GM23338 (cell line): ENCODE measurements around the gene FYN. TPM values are rescaled to one million over a fixed set of nuclear protein-coding genes. Genes with fewer than 3 reads are reported as not detected.
A peak's percentile ranks its signal among the peaks of the same experiment; 100 is the strongest.

Experiments used
- ATAC-seq: fragments of 200-7000 bp; cut with Tn5 transposase; 3 replicates; pipeline ENCODE4 v1.9.1; 2020
- DNase-seq: peaks from one replicate; pipeline ENCODE4 v3.0.0-alpha.2; 2015; ENCODE audit warnings: low spot score
- H2AFZ ChIP-seq: fragments of 200-600 bp; sonication (generic); 2 replicates; pipeline ENCODE4 v1.8.0; 2016; ENCODE audit warnings: antibody characterized with exemption, mild to moderate bottlenecking, moderate library complexity
- H3F3A ChIP-seq: fragments of 200-600 bp; sonication (generic); replicated peaks from 2 replicates; pipeline ENCODE4 v1.8.0; 2017; ENCODE audit warnings: antibody characterized with exemption, mixed run types, low read depth
- H3K27ac ChIP-seq: fragments of 200-600 bp; sonication (generic); 2 replicates; pipeline ENCODE4 v1.6.1; 2016; ENCODE audit warnings: low read depth
- H3K27me3 ChIP-seq: fragments of 200-600 bp; sonication (generic); 2 replicates; pipeline ENCODE4 v1.8.0; 2016; ENCODE audit warnings: mild to moderate bottlenecking, mixed run types, moderate library complexity; ENCODE audit not compliant: insufficient read depth
- H3K36me3 ChIP-seq: fragments of 200-600 bp; sonication (generic); 2 replicates; pipeline ENCODE4 v1.8.0; 2016; ENCODE audit warnings: mild to moderate bottlenecking; ENCODE audit not compliant: insufficient read depth
- H3K4me1 ChIP-seq: fragments of 200-600 bp; sonication (generic); 2 replicates; pipeline ENCODE4 v1.8.0; 2016; ENCODE audit warnings: mild to moderate bottlenecking, moderate library complexity; ENCODE audit not compliant: insufficient read depth
- H3K4me2 ChIP-seq: fragments of 200-600 bp; sonication (generic); 2 replicates; pipeline ENCODE4 v1.7.1; 2017; ENCODE audit warnings: mixed run types
- H3K4me3 ChIP-seq: fragments of 200-600 bp; sonication (generic); 2 replicates; pipeline ENCODE4 v1.6.1; 2016; ENCODE audit warnings: mixed run types
- H3K79me2 ChIP-seq: fragments of 200-600 bp; sonication (generic); replicated peaks from 2 replicates; pipeline ENCODE4 v1.8.0; 2017; ENCODE audit warnings: mild to moderate bottlenecking; ENCODE audit not compliant: insufficient read depth
- H3K9me2 ChIP-seq: fragments of 200-600 bp; sonication (generic); 2 replicates; pipeline ENCODE4 v1.8.0; 2017; ENCODE audit not compliant: insufficient read depth
- H4K20me1 ChIP-seq: fragments of 200-600 bp; sonication (generic); replicated peaks from 2 replicates; pipeline ENCODE4 v1.8.0; 2017; ENCODE audit warnings: mild to moderate bottlenecking; ENCODE audit not compliant: insufficient read depth
- H3K27ac Mint-ChIP-seq: 2 replicates; pipeline ENCODE4 v1.8.0; 2020; ENCODE audit warnings: inconsistent platforms, mild to moderate bottlenecking, moderate library complexity, mixed read lengths
- H3K27me3 Mint-ChIP-seq: 3 replicates; pipeline ENCODE4 v1.8.0; 2022; ENCODE audit warnings: low read depth, mild to moderate bottlenecking, moderate library complexity, mixed read lengths, inconsistent platforms; ENCODE audit not compliant: insufficient read depth, poor library complexity
- H3K36me3 Mint-ChIP-seq: 3 replicates; pipeline ENCODE4 v1.8.0; 2021; ENCODE audit warnings: low read depth, mild to moderate bottlenecking, inconsistent platforms, moderate library complexity, mixed read lengths
- H3K4me1 Mint-ChIP-seq: 3 replicates; pipeline ENCODE4 v1.8.0; 2020; ENCODE audit warnings: mild to moderate bottlenecking, inconsistent platforms, mixed read lengths
- H3K4me3 Mint-ChIP-seq: 3 replicates; pipeline ENCODE4 v1.8.0; 2021; ENCODE audit warnings: moderate library complexity, mild to moderate bottlenecking, inconsistent platforms, mixed read lengths
- H3K9me3 Mint-ChIP-seq: 3 replicates; pipeline ENCODE4 v1.8.0; 2020; ENCODE audit warnings: moderate library complexity, mild to moderate bottlenecking, inconsistent platforms, mixed read lengths
- EZH2 ChIP-seq: fragments of 200-600 bp; sonication (generic); IDR thresholded peaks from one replicate; pipeline ENCODE4 v1.8.0; 2017; ENCODE audit warnings: antibody characterized with exemption, mild to moderate bottlenecking, low read depth; ENCODE audit not compliant: unreplicated experiment
- EZH2phosphoT487 ChIP-seq: fragments of 200-600 bp; sonication (generic); IDR thresholded peaks from one replicate; pipeline ENCODE4 v1.8.1; 2018; ENCODE audit warnings: antibody characterized with exemption; ENCODE audit not compliant: unreplicated experiment
- JUNB ChIP-seq: IDR thresholded peaks from one replicate; pipeline ENCODE4 v1.6.1; 2016; ENCODE audit warnings: antibody characterized with exemption; ENCODE audit not compliant: unreplicated experiment
- NANOG ChIP-seq: IDR thresholded peaks from 2 replicates; pipeline ENCODE4 v1.6.1; 2016; ENCODE audit warnings: antibody characterized with exemption, borderline replicate concordance
- POLR2AphosphoS5 ChIP-seq: IDR thresholded peaks from 2 replicates; pipeline ENCODE4 v1.6.1; 2016; ENCODE audit warnings: antibody characterized with exemption, low read depth
- STAT1 ChIP-seq: IDR thresholded peaks from one replicate; pipeline ENCODE4 v1.6.1; 2016; ENCODE audit warnings: antibody characterized with exemption; ENCODE audit not compliant: unreplicated experiment
- ZNF114 ChIP-seq: fragments of 250-450 bp; sonication (Bioruptor Pico); IDR thresholded peaks from 2 replicates; pipeline ENCODE4 v1.5.0; 2020; ENCODE audit warnings: mild to moderate bottlenecking, moderate library complexity
- ZNF331 ChIP-seq: fragments of 250-450 bp; sonication (Bioruptor Pico); IDR thresholded peaks from 2 replicates; pipeline ENCODE4 v1.5.0; 2020; ENCODE audit warnings: low read depth, mild to moderate bottlenecking, moderate library complexity
- polyA plus RNA-seq: library from polyadenylated mRNA; unstranded; fragments of >200 nt; fragmentation: Nextera tagmentation; extraction: Ambion mirVana; gene quantifications from 2 replicates; pipeline ENCODE4 v1.2.1, GENCODE V29; 2016
- total RNA-seq: library from RNA; depleted of rRNA; stranded (reverse); fragments of >200 nt; shearing (Covaris generic); gene quantifications from 2 replicates; pipeline ENCODE4 v1.2.3, GENCODE V29; 2014
- TF ChIP-seq, protein P1 (sequence below): fragments of 250-450 bp; sonication (Bioruptor Pico); IDR thresholded peaks from 2 replicates; pipeline ENCODE4 v1.5.0; 2020; ENCODE audit warnings: mild to moderate bottlenecking, moderate library complexity
- TF ChIP-seq, protein P2 (sequence below), 2 experiments: fragments of 200-600 bp in 1 of 2; sonication (generic) in 1 of 2; conservative IDR thresholded peaks; 2 replicates each; pipeline versions ENCODE4 v1.5.1 to v1.6.1; 2016 to 2017; ENCODE audit warnings: antibody characterized with exemption in 2 of 2, low read depth in 2 of 2, mild to moderate bottlenecking in 2 of 2, moderate library complexity in 1 of 2
- TF ChIP-seq, protein P3 (sequence below): IDR thresholded peaks from 2 replicates; pipeline ENCODE4 v1.6.1; 2016; ENCODE audit warnings: antibody characterized with exemption

Gene FYN
- total and polyA plus RNA-seq, 2 experiments from 2014 or later: 46.8 to 143 TPM

DNA sequence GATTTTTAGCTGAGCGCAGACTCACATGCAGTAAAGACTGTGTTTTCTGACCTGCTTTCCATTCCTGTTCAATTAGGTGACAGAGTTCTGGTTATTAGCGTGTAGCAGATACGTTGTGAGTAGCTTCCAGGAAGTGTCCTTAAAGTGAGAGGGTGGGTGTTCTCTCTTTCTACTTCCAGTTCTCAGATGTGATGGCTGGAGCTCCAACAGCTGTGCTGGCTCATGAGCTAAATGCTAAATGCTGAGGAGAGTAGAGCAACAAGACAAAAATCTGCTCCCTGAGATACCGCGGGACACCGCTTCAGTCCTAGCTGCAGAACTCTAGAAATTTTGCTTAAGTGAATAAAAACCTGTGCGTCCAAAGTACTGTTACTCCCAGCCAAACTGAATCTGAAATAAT lies 38.2 kb upstream of the FYN start:
- Histone ChIP-seq H3K36me3 (no peaks in the 10 kb centered on the region), H3K9me2 (no peaks in the 10 kb centered on the region), H3K27ac (no peak overlapping the region), H2AFZ (peak overlapping the region; percentile 90), H3K79me2 (no peaks in the 10 kb centered on the region), H3K4me2 (no peak overlapping the region), H3F3A (no peaks in the 10 kb centered on the region), H3K27me3 (no peaks in the 10 kb centered on the region), H3K4me3 (no peak overlapping the region), H4K20me1 (no peaks in the 10 kb centered on the region), H3K4me1 (peaks cover 4% of the 10 kb centered on the region; the same call in 1 of the 2 replicates)
- TF ChIP-seq STAT1 (no peak), NANOG (no peak)
- TF ChIP-seq, protein P1, sequence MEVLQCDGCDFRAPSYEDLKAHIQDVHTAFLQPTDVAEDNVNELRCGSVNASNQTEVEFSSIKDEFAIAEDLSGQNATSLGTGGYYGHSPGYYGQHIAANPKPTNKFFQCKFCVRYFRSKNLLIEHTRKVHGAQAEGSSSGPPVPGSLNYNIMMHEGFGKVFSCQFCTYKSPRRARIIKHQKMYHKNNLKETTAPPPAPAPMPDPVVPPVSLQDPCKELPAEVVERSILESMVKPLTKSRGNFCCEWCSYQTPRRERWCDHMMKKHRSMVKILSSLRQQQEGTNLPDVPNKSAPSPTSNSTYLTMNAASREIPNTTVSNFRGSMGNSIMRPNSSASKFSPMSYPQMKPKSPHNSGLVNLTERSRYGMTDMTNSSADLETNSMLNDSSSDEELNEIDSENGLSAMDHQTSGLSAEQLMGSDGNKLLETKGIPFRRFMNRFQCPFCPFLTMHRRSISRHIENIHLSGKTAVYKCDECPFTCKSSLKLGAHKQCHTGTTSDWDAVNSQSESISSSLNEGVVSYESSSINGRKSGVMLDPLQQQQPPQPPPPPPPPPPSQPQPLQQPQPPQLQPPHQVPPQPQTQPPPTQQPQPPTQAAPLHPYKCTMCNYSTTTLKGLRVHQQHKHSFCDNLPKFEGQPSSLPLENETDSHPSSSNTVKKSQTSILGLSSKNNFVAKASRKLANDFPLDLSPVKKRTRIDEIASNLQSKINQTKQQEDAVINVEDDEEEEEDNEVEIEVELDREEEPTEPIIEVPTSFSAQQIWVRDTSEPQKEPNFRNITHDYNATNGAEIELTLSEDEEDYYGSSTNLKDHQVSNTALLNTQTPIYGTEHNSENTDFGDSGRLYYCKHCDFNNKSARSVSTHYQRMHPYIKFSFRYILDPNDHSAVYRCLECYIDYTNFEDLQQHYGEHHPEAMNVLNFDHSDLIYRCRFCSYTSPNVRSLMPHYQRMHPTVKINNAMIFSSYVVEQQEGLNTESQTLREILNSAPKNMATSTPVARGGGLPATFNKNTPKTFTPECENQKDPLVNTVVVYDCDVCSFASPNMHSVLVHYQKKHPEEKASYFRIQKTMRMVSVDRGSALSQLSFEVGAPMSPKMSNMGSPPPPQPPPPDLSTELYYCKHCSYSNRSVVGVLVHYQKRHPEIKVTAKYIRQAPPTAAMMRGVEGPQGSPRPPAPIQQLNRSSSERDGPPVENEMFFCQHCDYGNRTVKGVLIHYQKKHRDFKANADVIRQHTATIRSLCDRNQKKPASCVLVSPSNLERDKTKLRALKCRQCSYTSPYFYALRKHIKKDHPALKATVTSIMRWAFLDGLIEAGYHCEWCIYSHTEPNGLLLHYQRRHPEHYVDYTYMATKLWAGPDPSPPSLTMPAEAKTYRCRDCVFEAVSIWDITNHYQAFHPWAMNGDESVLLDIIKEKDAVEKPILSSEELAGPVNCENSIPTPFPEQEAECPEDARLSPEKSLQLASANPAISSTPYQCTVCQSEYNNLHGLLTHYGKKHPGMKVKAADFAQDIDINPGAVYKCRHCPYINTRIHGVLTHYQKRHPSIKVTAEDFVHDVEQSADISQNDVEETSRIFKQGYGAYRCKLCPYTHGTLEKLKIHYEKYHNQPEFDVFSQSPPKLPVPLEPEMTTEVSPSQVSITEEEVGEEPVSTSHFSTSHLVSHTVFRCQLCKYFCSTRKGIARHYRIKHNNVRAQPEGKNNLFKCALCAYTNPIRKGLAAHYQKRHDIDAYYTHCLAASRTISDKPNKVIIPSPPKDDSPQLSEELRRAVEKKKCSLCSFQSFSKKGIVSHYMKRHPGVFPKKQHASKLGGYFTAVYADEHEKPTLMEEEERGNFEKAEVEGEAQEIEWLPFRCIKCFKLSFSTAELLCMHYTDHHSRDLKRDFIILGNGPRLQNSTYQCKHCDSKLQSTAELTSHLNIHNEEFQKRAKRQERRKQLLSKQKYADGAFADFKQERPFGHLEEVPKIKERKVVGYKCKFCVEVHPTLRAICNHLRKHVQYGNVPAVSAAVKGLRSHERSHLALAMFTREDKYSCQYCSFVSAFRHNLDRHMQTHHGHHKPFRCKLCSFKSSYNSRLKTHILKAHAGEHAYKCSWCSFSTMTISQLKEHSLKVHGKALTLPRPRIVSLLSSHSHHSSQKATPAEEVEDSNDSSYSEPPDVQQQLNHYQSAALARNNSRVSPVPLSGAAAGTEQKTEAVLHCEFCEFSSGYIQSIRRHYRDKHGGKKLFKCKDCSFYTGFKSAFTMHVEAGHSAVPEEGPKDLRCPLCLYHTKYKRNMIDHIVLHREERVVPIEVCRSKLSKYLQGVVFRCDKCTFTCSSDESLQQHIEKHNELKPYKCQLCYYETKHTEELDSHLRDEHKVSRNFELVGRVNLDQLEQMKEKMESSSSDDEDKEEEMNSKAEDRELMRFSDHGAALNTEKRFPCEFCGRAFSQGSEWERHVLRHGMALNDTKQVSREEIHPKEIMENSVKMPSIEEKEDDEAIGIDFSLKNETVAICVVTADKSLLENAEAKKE (CRISPR knock-in tag): no peak
- peaks cover 9% of the 10 kb centered on the region; the same call in 2 of the 3 replicates for H3K36me3 Mint-ChIP-seq
- H3K9me3 Mint-ChIP-seq: peaks cover 14% of the 10 kb centered on the region
- no peak for ATAC-seq
- peaks cover 3% of the 10 kb centered on the region for H3K27me3 Mint-ChIP-seq
- peaks cover 14% of the 10 kb centered on the region for H3K4me1 Mint-ChIP-seq
- H3K4me3 Mint-ChIP-seq: no peak overlapping the region
- no peak overlapping the region for H3K27ac Mint-ChIP-seq
- DNase-seq: no peak

DNA sequence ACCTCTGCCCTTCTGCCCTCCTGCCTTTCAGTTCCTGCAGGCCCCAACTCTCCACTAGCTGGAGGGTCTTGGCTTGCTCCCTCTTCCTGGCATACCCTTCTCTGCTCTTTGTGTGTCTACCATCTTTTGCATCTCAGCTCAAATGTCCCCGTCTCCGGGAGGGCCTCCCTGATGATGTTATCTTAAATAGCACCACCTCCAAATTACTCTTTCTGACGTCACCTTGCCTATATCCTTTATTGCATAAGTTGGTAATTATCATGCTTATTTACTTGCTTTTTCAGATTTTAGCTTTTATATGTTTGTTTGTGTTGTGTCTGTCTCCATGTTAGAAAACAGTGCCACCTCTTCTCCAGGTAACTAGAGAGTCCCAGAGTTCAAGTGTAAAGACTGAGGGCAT lies 36.0 kb upstream of the FYN start:
- DNase-seq (no peak), ATAC-seq (no peak; the same call in 2 of the 3 replicates)
- Mint-ChIP-seq H3K4me1 (peaks cover 12% of the 10 kb centered on the region), H3K4me3 (no peak overlapping the region; the same call in 2 of the 3 replicates), H3K27ac (no peak overlapping the region), H3K36me3 (peaks cover 12% of the 10 kb centered on the region; the same call in 2 of the 3 replicates), H3K9me3 (peaks cover 16% of the 10 kb centered on the region), H3K27me3 (peaks cover 3% of the 10 kb centered on the region)
- H3K9me2 ChIP-seq: no peaks in the 10 kb centered on the region
- H2AFZ ChIP-seq: no peak overlapping the region
- no peak overlapping the region for H3K27ac ChIP-seq
- H3K4me3 ChIP-seq: no peak overlapping the region
- H4K20me1 ChIP-seq: no peaks in the 10 kb centered on the region
- H3F3A ChIP-seq: no peaks in the 10 kb centered on the region
- H3K36me3 ChIP-seq: no peaks in the 10 kb centered on the region
- peak overlapping the region; percentile 12; the same call in 1 of the 2 replicates for H3K4me2 ChIP-seq
- no peaks in the 10 kb centered on the region for H3K27me3 ChIP-seq
- peaks cover 4% of the 10 kb centered on the region; the same call in 1 of the 2 replicates for H3K4me1 ChIP-seq
- H3K79me2 ChIP-seq: no peaks in the 10 kb centered on the region
- TF ChIP-seq, protein P2, sequence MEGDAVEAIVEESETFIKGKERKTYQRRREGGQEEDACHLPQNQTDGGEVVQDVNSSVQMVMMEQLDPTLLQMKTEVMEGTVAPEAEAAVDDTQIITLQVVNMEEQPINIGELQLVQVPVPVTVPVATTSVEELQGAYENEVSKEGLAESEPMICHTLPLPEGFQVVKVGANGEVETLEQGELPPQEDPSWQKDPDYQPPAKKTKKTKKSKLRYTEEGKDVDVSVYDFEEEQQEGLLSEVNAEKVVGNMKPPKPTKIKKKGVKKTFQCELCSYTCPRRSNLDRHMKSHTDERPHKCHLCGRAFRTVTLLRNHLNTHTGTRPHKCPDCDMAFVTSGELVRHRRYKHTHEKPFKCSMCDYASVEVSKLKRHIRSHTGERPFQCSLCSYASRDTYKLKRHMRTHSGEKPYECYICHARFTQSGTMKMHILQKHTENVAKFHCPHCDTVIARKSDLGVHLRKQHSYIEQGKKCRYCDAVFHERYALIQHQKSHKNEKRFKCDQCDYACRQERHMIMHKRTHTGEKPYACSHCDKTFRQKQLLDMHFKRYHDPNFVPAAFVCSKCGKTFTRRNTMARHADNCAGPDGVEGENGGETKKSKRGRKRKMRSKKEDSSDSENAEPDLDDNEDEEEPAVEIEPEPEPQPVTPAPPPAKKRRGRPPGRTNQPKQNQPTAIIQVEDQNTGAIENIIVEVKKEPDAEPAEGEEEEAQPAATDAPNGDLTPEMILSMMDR (conservative IDR thresholded peaks at IDR 0.05; ENCODE audit: low read depth in 2 of 2): no peak
- TF ChIP-seq ZNF331 (CRISPR knock-in tag): no peak
- no peak for TF ChIP-seq NANOG
- no peak for TF ChIP-seq ZNF114 (CRISPR knock-in tag)
- no peak for TF ChIP-seq EZH2
- TF ChIP-seq STAT1: no peak
- no peak for TF ChIP-seq EZH2phosphoT487
- no peak for TF ChIP-seq POLR2AphosphoS5
- TF ChIP-seq JUNB: no peak
- TF ChIP-seq, protein P3, sequence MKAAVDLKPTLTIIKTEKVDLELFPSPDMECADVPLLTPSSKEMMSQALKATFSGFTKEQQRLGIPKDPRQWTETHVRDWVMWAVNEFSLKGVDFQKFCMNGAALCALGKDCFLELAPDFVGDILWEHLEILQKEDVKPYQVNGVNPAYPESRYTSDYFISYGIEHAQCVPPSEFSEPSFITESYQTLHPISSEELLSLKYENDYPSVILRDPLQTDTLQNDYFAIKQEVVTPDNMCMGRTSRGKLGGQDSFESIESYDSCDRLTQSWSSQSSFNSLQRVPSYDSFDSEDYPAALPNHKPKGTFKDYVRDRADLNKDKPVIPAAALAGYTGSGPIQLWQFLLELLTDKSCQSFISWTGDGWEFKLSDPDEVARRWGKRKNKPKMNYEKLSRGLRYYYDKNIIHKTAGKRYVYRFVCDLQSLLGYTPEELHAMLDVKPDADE: no peak
